OCI-M1 (cell line): Measurements from ENCODE around the gene MOB3A.
A peak's percentile ranks its signal among the peaks of the same experiment; 100 is the strongest.

ENCODE experiments used
- DNase-seq: peaks from one replicate; lab custom pipeline; 2025; lab: John Stamatoyannopoulos, UW

Gene MOB3A

DNA sequence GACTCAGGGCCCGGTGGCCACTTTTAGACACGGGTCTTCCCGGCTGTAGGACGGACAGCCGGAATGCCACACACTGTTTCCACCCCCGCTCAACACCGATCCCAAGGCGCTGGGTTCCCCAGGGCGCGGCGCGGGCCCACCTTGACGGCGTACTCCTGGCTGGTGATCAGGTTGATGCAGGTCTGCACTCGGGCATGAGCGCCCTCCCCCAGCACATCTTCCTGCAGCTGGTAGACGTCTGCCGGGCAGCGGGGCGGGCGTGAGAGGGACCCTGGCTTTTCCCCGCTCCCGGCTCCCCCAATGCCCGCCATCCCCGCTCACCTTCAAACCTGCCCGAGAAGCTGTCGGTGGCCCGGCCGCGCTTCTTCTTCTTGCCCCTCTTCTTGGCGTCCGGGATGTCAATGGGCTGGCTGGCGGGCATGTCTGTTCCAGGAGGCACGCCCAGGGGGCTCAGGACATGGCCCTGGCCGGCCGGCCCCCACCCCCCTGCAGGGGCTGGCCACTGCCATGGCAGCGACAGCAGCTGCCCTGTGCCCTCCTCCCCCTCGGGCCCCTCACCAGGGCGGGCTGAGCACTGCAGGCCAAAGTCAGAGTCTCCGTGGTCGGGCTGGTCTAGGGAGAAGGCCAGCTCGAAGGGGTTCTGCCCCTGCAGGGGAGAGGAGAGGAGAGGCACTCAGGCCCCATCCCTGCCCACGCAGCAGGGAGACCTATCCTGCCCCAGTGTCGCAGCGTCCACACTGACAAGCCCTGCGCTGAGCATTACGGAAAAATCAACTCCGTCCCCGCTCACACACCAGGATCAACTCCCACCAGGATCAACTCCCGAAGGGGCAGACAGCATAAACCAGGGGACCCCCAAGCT is 49.8 kb downstream of the MOB3A start:
- DNase-seq = no peak

DNA sequence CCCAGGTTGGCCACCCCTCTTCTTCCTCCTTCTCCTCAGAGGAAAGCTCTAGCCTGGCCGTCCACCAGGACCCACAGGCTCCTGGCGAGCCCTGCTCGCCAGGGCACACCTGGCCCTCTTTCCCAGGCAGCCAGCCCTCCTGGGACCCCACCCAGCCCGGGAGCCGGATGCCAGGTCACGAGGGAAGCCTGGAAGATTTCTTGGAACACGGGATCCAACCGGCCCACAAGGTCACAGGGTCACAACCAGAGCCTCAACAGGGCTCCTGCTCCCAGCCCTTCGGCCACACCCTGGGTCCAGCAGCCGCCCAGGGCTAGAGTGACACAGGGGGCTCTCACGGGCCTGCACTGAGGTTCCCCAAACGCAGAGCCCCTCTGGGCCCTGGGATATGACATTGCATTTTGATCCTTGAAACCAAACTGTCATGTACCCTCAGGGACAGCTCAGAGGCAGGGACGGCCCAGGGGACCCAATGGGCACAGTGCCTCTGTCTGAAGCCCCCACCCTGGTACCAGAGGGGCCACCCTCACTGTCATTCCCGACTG is 50.6 kb downstream of the MOB3A start:
- no peak for DNase-seq

DNA sequence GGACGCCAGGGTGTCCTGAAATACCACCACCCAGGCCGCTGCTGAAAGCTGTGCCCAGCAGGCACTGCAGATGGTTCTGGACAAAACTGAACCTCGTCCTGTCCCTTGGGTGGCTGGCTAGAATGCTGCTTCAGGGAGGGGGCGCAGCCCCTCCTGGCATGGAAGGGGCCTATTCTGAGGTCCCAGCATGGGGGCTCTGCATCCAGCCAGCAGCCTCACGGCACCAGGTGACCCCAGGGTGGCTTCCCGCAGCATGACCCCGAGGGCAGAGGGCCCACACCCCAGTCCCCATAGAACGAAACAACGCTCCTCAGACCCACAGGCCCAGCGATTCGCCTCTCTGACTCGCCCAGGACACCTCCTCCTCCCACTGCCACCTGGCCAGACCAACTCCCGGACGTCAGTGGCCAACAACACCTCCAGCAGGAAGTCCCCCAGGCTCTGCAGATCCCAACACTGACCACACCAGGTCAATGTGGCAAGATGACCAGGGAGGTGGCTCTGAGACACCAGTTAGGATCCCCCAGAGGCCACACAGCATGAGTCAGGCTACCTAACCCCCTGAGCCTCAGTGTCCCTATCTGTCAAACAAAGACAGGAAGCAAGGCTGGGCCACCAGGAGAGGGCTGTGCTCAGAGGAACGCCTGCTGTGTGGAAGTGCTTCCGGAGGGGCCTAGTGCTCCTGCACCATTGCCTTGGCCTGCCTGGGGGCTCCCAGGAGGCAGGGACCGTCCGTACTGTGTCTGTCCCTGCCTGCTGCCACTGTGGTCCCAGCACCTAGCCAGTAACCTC is 51.2 kb downstream of the MOB3A start:
- no peak for DNase-seq

- no peak for DNase-seq
Observed at GRCh38 chr19:2043961-2044708, 52.0 kb downstream of the MOB3A start.

DNA sequence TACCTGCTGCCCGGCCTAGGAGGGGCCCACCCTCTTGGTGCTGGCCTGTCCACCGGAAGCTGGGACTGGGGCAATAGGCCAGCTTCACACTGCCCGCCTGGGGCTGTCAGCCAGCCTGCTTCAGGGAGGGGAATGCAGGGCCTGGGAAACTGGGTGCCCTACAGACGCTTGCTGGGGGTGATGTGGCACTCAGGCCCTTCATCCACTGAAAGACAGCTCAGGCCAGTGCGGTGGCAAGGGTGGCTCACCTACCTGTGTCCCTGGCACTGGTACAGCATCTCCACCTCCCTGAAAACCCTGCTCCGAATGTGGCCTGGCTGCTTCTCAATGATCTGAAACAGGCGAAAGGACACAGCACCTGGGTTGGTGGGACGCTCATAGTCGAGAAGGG is 52.9 kb downstream of the MOB3A start:
- no peak for DNase-seq

- no peak for DNase-seq
Observed at GRCh38 chr19:2042485-2043250, 53.5 kb downstream of the MOB3A start.

GRCh38 chr19:2041683-2042484 is 54.2 kb downstream of the MOB3A start:
- DNase-seq = peak; percentile 95

GRCh38 chr19:2041433-2041682 is 54.8 kb downstream of the MOB3A start:
- DNase-seq = no peak

DNA sequence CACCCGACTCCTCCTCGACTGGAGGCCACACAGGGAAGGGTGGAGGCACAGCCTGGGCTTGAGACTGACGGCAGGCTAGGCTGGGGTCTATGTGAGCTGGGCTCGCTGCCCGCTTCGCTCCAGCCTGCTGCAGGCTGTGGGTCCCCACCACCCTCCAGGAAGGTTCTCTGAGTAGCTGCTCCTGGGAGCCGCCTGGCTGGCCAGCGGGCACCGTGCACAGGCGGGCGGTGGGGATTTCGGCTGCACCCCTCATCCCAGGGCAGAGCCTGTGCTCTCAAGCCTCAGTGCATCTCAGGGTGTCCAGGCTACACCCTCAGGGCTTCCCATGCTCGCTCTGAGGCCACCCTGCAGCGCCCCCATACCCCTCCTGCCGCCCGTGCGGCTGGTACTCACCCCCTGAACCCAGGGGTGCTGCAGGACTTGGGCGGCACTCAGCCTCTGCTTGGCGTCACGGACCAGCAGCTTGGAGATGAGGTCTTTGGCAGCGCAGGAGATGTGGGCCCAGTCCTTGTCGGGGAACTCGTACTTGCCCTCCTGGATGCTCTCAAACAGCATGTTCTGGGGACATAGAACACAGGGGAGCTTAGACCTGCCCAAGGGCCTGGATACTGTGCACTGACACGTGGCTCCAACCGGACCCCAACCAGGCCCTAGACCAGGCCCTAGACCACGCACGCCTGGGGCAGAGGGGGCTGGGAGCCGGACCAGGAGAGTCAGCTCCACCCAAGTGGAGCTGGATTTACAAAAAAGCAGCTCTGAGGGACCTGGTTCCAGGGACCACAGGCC is 55.3 kb downstream of the MOB3A start:
- no peak for DNase-seq

GRCh38 chr19:2039959-2040646 is 56.0 kb downstream of the MOB3A start:
- DNase-seq = no peak

- no peak for DNase-seq
Observed at GRCh38 chr19:2039089-2039958, 56.8 kb downstream of the MOB3A start.

DNA sequence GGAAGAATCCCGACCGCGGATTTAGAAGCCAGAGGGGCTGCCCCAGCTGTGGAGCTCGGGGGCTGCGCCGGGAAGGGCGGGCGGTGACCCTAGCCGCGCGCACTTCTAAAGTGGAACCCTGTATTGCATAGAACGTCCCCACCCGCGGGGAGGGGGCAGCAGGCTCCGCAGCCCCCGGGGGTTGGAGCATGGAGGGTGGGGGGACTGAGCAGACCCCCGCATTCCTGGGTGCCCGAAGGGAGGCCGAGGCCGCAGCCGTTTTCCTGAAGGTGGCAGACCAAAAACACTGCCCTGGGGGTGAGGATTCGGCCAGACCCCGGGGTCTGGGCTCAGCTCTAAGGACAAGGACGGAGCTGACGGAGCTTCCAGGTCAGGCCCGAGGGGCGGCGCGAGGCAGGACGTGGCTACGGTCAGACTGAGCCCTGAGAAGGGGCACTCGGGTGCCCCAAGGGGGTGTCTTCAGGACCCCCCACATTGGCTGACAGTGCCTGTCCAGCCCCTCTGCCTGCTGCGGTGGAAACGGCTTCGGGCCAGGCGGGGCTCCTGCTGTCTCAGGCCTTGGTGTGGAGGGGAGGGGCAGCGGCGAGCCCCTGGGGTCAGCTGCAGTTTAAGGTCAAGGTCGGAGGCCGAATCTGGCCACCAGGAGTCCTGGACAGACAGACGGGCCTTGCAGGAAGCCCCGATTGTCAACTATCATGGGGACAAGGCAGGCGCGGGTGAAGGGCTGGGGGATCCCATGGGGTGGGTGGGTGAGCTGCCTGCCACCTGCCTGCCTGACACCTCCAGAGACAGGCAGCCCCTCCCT is 57.6 kb downstream of the MOB3A start:
- DNase-seq = no peak

GRCh38 chr19:2037651-2038255 is 58.4 kb downstream of the MOB3A start:
- no peak for DNase-seq

DNA sequence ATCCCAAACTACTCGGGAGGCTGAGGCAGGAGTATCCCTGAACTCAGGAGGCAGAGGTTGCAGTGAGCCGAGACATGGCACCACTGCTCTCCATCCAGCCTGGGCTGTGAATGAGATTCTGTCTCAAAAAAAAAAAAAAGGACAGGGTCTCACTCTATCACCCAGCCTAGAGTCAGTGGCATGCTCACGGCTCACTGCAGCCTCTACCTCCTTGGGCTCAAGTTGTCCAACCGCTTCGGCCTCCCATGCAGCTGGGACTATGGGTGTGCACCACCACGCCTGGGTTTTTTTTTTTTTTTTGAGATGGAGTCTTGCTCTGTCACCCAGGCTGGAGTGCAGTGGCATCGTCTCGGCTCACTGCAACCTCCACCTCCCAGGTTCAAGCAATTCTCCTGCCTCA is 59.7 kb downstream of the MOB3A start:
- DNase-seq = no peak

GRCh38 chr19:2035590-2035991 is 60.5 kb downstream of the MOB3A start:
- DNase-seq = no peak

GRCh38 chr19:2034729-2035589 is 61.2 kb downstream of the MOB3A start:
- peak; percentile 87 for DNase-seq
